Measurements from ENCODE around the gene CCDC12.

GRCh38 chr3:46998121-46998851 lies 21.7 kb upstream of the CCDC12 start:
- TF ChIP-seq, protein P1, sequence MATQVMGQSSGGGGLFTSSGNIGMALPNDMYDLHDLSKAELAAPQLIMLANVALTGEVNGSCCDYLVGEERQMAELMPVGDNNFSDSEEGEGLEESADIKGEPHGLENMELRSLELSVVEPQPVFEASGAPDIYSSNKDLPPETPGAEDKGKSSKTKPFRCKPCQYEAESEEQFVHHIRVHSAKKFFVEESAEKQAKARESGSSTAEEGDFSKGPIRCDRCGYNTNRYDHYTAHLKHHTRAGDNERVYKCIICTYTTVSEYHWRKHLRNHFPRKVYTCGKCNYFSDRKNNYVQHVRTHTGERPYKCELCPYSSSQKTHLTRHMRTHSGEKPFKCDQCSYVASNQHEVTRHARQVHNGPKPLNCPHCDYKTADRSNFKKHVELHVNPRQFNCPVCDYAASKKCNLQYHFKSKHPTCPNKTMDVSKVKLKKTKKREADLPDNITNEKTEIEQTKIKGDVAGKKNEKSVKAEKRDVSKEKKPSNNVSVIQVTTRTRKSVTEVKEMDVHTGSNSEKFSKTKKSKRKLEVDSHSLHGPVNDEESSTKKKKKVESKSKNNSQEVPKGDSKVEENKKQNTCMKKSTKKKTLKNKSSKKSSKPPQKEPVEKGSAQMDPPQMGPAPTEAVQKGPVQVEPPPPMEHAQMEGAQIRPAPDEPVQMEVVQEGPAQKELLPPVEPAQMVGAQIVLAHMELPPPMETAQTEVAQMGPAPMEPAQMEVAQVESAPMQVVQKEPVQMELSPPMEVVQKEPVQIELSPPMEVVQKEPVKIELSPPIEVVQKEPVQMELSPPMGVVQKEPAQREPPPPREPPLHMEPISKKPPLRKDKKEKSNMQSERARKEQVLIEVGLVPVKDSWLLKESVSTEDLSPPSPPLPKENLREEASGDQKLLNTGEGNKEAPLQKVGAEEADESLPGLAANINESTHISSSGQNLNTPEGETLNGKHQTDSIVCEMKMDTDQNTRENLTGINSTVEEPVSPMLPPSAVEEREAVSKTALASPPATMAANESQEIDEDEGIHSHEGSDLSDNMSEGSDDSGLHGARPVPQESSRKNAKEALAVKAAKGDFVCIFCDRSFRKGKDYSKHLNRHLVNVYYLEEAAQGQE (IDR thresholded peaks at IDR 0.05; ENCODE audit: low read depth), result no peak
- TF ChIP-seq EP300 (IDR thresholded peaks at IDR 0.05; ENCODE audit: borderline replicate concordance) (no peak), YY1 (IDR thresholded peaks at IDR 0.05; ENCODE audit: low read depth) (no peak), CEBPB (IDR thresholded peaks at IDR 0.05) (no peak)
- TF ChIP-seq, protein P2, sequence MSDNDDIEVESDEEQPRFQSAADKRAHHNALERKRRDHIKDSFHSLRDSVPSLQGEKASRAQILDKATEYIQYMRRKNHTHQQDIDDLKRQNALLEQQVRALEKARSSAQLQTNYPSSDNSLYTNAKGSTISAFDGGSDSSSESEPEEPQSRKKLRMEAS (IDR thresholded peaks at IDR 0.05), result no peak
